ENCODE data around the gene PSMB9. TPM values are rescaled to one million over a fixed set of nuclear protein-coding genes. Genes with fewer than 3 reads are reported as not detected.

PSMB9 gene
- total RNA-seq (2011; cell fraction: chromatin; rRNA removed; ENCODE audit: low replicate concordance): 0.14 and 0.19 TPM in 2 replicates
- total RNA-seq (2011; cell fraction: nucleolus; rRNA removed): 0.67 TPM in 1 of 2 replicates, not detected in the other
- total RNA-seq (2011; cell fraction: nucleoplasm; rRNA removed): 0.23 and 0.59 TPM in 2 replicates
- total RNA-seq (2014; rRNA removed): 3.0 TPM in 2 replicates
- 1.1 and 1.8 TPM in 2 replicates for total RNA-seq (2014; rRNA removed; fragmentation: Illumina TruSeq; extraction: Trizol)
- total RNA-seq (2015; rRNA removed; fragmentation: Illumina TruSeq; extraction: Trizol): 2.3 and 3.7 TPM in 2 replicates
- 3.2 and 3.4 TPM in 2 replicates for total RNA-seq (2021)
- polyA plus RNA-seq (2011; rRNA removed): 1.7 and 2.6 TPM in 2 replicates
- 3.4 and 3.6 TPM in 2 replicates for polyA plus RNA-seq (2011; cell fraction: cytosol; rRNA removed)
- polyA plus RNA-seq (2011; cell fraction: nucleus; rRNA removed): 0.68 and 1.4 TPM in 2 replicates
- polyA plus RNA-seq (2012): 7.3 and 12.9 TPM in 2 replicates
- polyA plus RNA-seq (2014; fragmentation: Illumina TruSeq; extraction: Trizol): 1.8 and 2.1 TPM in 2 replicates
- 1 to 10 TPM; 1.9 to 2.8 TPM for polyA plus RNA-seq (2014; fragmentation: Nextera tagmentation; extraction: Ambion mirVana)
- polyA plus RNA-seq (2014; rRNA removed): 2.4 and 2.5 TPM in 2 replicates
- polyA minus RNA-seq (2011; rRNA and poly(A)+ RNA removed): 0.33 and 0.70 TPM in 2 replicates
- 2.0 TPM in 1 of 2 replicates, not detected in the other for polyA minus RNA-seq (2011; cell fraction: cytosol; rRNA and poly(A)+ RNA removed)
- polyA minus RNA-seq (2011; cell fraction: nucleus; rRNA and poly(A)+ RNA removed): 0.44 and 0.94 TPM in 2 replicates
- Bru-seq, nascent RNA: percentile 25 among the genes with signal in this experiment
- percentile 16 among the genes with signal in this experiment for BruChase-seq, experiment 1, labeled RNA remaining after a 2-hour chase
- BruChase-seq, experiment 2, labeled RNA remaining after a 6-hour chase: percentile 7 among the genes with signal in this experiment
- long read RNA-seq, experiment 1, partial matches to known transcripts: 1 of 3 reads
- long read RNA-seq, experiment 1, other reads (novel, unspliced or antisense): 0 of 3 reads
- long read RNA-seq, experiment 2, partial matches to known transcripts: 0 of 1 reads
- long read RNA-seq, experiment 2, other reads (novel, unspliced or antisense): 0 of 1 reads
- long read RNA-seq, experiment 3: 0 reads

- intact Hi-C loops (cut with micrococcal nuclease): loop anchor here (1.0 kb wide), 1 partner anchor 15 kb away; the partner anchor contains the start of gene TAP2
- 2% methylated on average over 63 of the region's 68 CpGs for WGBS (ENCODE audit: insufficient coverage, low coverage, missing lambda C conversion rate)
- FAIRE-seq: peak; percentile 86
- Histone ChIP-seq H3K9me1 (ENCODE audit: control insufficient read depth, insufficient read depth, low read length) (peaks cover 3% of the 10 kb centered on the region), H3K4me3 (peak within 1 kb of the TSS; percentile 65), H3K4me2 (ENCODE audit: insufficient read depth, low read length) (peak within 1 kb of the TSS; percentile 91), H3K4me1 (replicated peaks in 1 of 2; ENCODE audit: control insufficient read depth in 2 of 2, insufficient read depth in 2 of 2, low read length in 2 of 2) (peaks cover 27 to 30% of the 10 kb centered on the region in 2 experiments), H3K36me3 (ENCODE audit: control insufficient read depth, insufficient read depth, low read length) (no peaks in the 10 kb centered on the region), H3K27ac (ENCODE audit: extremely low read depth, low read depth, low read length) (peak within 1 kb of the TSS; percentile 61), H3K9ac (ENCODE audit: insufficient read depth in 1 of 2, low read depth in 2 of 2, low read length in 2 of 2) (peak within 1 kb of the TSS; percentile 66 to 93), H2AFZ (ENCODE audit: low read depth, low read length) (peak within 1 kb of the TSS; percentile 99), H3K79me2 (ENCODE audit: control insufficient read depth, insufficient read depth, low read length) (no peaks in the 10 kb centered on the region), H4K20me1 (replicated peaks; ENCODE audit: control insufficient read depth, insufficient read depth, low read length) (peaks cover 8% of the 10 kb centered on the region; the same call in 1 of the 2 replicates), H3K27me3 (ENCODE audit: control insufficient read depth in 2 of 2, insufficient read depth in 2 of 2, low read length in 2 of 2) (peaks cover 17 to 47% of the 10 kb centered on the region in 2 experiments), H3K9me3 (replicated peaks; ENCODE audit: control insufficient read depth, insufficient read depth, low read depth, low read length) (no peaks in the 10 kb centered on the region)
- ChIA-PET POLR2A (interaction anchor here (0.6 to 7.5 kb wide), 13 partner anchors 8 to 1062 kb away, joined by 3 to 56 read pairs (median 5); partner anchors contain the start of gene TAP2), CTCF (ENCODE audit: low intra/inter-chr PET ratio) (interaction anchor here (0.9 to 2.1 kb wide), 7 partner anchors 9 to 21 kb away, joined by 3 to 27 read pairs (median 6); partner anchors contain the start of gene TAP2)
- BruUV-seq (replicated peaks): no TSS peak
- peak; percentile 94 to 96 (median 95) for DNase-seq (ENCODE audit: extremely low read depth in 1 of 4, low spot score in 3 of 4)
- in situ Hi-C loops (cut with MboI): no loop called here
- peak; percentile 98 for ATAC-seq
- no peak for TF ChIP-seq SLC30A9 (CRISPR knock-in tag; IDR thresholded peaks at IDR 0.05)
- TF ChIP-seq TAF7 (tag; IDR thresholded peaks at IDR 0.05): no peak
- TF ChIP-seq ELF1 (tag; IDR thresholded peaks at IDR 0.05): no peak
- TF ChIP-seq ZC3H8 (IDR thresholded peaks at IDR 0.05): no peak
- no peak for TF ChIP-seq CEBPG (CRISPR knock-in tag; IDR thresholded peaks at IDR 0.05)
- TF ChIP-seq CEBPG (tag; conservative IDR thresholded peaks at IDR 0.05 in 1 of 2, IDR thresholded peaks at IDR 0.05 in 1 of 2): no peak
- 0 out of 2 replicates have a peak, but pooled peaks have one; percentile 27 for TF ChIP-seq POLR2AphosphoS5 (IDR thresholded peaks at IDR 0.05; ENCODE audit: control insufficient read depth, insufficient read depth, low read depth, low read length)
- no peak for TF ChIP-seq ADNP (tag; IDR thresholded peaks at IDR 0.05)
- TF ChIP-seq DEAF1 (CRISPR knock-in tag; IDR thresholded peaks at IDR 0.05): peak; percentile 75
- peak; percentile 14; the same call in 1 of the 2 replicates for TF ChIP-seq TAL1 (IDR thresholded peaks at IDR 0.05)
- TF ChIP-seq NFE2L1 (tag; IDR thresholded peaks at IDR 0.05; ENCODE audit: borderline replicate concordance, low read depth): no peak
- TF ChIP-seq NCOA2 (IDR thresholded peaks at IDR 0.05; ENCODE audit: partially characterized antibody in 2 of 2): no peak
- TF ChIP-seq DLX4 (CRISPR knock-in tag; IDR thresholded peaks at IDR 0.05): no peak
- peak; percentile 75; the same call in 1 of the 2 replicates for TF ChIP-seq ZNF232 (CRISPR knock-in tag; IDR thresholded peaks at IDR 0.05)
Measured at GRCh38 chr6:32853541-32854375, at the start of gene PSMB9, which contains the start of gene TAP1. Gene PSMB9, plus strand, starts transcription at chr6:32854192. Its CDS starts 38 bp downstream, at chr6:32854230. Gene TAP1, minus strand, starts transcription at chr6:32853704. Its CDS starts 68 bp downstream, at chr6:32853636.

Measured in K562 (cell line).